Psoas muscle (tissue), 8 donors: ENCODE results near the gene RAB8A. TPM values are rescaled to one million over a fixed set of nuclear protein-coding genes. Genes with fewer than 3 reads are reported as not detected.
"Not testable (repeated sequence)": the region's sequence is repeated elsewhere in the genome, so short reads cannot be mapped to it uniquely, and the experiment has no call there.

Experiments used
- ATAC-seq, 4 donors: fragments of 200-7000 bp; cut with Tn5 transposase; one replicate each; pipeline ENCODE4 v1.9.1; 2020; ENCODE audit warnings: moderate library complexity in 3 of 4, mild to moderate bottlenecking in 2 of 4
- DNase-seq, 2 donors: peaks; one replicate each; pipeline ENCODE4 v3.0.0-alpha.2; 2020
- H3K27ac ChIP-seq: fragments of 200-600 bp; one replicate; pipeline ENCODE4 v1.8.0; 2022
- H3K27me3 ChIP-seq, 3 donors: fragments of 200-600 bp in 1 of 3; one replicate each; pipeline versions ENCODE4 v1.6.1 to v1.8.0; 2013 to 2022; ENCODE audit warnings: low read length in 2 of 3, mild to moderate bottlenecking in 2 of 3, moderate library complexity in 1 of 3; ENCODE audit not compliant: insufficient read depth in 3 of 3
- H3K36me3 ChIP-seq, 2 donors: fragments of 200-600 bp in 1 of 2; one replicate each; pipeline versions ENCODE4 v1.6.1 to v1.8.0; 2013 to 2022; ENCODE audit warnings: low read depth in 1 of 2, mild to moderate bottlenecking in 1 of 2, moderate library complexity in 1 of 2; ENCODE audit not compliant: insufficient read depth in 1 of 2
- H3K4me1 ChIP-seq: fragments of 200-600 bp; one replicate; pipeline ENCODE4 v1.8.0; 2022
- H3K4me3 ChIP-seq: fragments of 200-600 bp; one replicate; pipeline ENCODE4 v1.8.0; 2022; ENCODE audit warnings: mild to moderate bottlenecking
- H3K9me3 ChIP-seq: fragments of 200-600 bp; one replicate; pipeline ENCODE4 v1.8.0; 2022
- WGBS, 3 donors: extraction: QIAGEN DNeasy Blood & Tissue Kit; methylation state at CpG; one replicate each; pipeline versions ENCODE4 v1.1.6 to v1.1.7; 2013; 5-methylcytosine and 5-hydroxymethylcytosine counted together
- intact Hi-C, 2 donors: fragments of 100-400 bp; cut with DNase I; formaldehyde crosslinking; loops; one replicate each; pipeline versions ENCODE4 v1.11.0 to v1.14.2; 2022
- polyA plus RNA-seq, 3 donors: library from polyadenylated mRNA; stranded (reverse); fragments of 200-250 nt; gene quantifications; one replicate each; pipeline ENCODE4 v1.2.3, GENCODE V29; 2013
- total RNA-seq, 4 donors: library from RNA; stranded (reverse); fragmentation: NEBNext Ultra II Directional in 2 of 4; extraction: Animal tissue kit (Norgen Biotek cat#: 25700) in 2 of 4; gene quantifications; one replicate each; pipeline versions ENCODE4 v1.2.1 to v1.2.4, GENCODE V29; 2021 to 2023
- TF ChIP-seq, protein P1 (sequence below): fragments of 200-600 bp; IDR thresholded peaks from one replicate; pipeline ENCODE4 v1.8.0; 2022; ENCODE audit warnings: antibody characterized with exemption
- donor health status: healthy with polysubstance abuse.
- donor health status: DM: no; HTN: no; CAD: no; lungs with moderate emphysema.
- donor health status: Bipolar disorder and iron deficiency.
- donor health status: healthy.
- donor health status: DM: yes; HTN: yes; CAD: no.
- donor health status: DM: no; HTN: no; CAD: no.
- donor health status: DM: no; HTN: no; CAD: no.
- donor health status: DM: yes; HTN: yes; CAD: no.

Gene RAB8A
- total and polyA plus RNA-seq, 7 donors: 7.1 to 13.0 (median 8.4) TPM

- no peaks in the 10 kb centered on the region for H3K27me3 ChIP-seq
- peaks cover 5% of the 10 kb centered on the region for H3K4me1 ChIP-seq
- intact Hi-C loops: no loop called here
- H3K36me3 ChIP-seq: peaks cover 4 to 48% of the 10 kb centered on the region in 2 donors
- WGBS, 3 donors: 88 to 90% (median 89%) methylated on average over 11 of the region's 11 CpGs
- ATAC-seq (no peak), DNase-seq (peak in 1 of 2 donors; percentile 36)
- no peak overlapping the region for H3K4me3 ChIP-seq
- no peak overlapping the region for H3K27ac ChIP-seq
- TF ChIP-seq, protein P1, sequence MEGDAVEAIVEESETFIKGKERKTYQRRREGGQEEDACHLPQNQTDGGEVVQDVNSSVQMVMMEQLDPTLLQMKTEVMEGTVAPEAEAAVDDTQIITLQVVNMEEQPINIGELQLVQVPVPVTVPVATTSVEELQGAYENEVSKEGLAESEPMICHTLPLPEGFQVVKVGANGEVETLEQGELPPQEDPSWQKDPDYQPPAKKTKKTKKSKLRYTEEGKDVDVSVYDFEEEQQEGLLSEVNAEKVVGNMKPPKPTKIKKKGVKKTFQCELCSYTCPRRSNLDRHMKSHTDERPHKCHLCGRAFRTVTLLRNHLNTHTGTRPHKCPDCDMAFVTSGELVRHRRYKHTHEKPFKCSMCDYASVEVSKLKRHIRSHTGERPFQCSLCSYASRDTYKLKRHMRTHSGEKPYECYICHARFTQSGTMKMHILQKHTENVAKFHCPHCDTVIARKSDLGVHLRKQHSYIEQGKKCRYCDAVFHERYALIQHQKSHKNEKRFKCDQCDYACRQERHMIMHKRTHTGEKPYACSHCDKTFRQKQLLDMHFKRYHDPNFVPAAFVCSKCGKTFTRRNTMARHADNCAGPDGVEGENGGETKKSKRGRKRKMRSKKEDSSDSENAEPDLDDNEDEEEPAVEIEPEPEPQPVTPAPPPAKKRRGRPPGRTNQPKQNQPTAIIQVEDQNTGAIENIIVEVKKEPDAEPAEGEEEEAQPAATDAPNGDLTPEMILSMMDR: no peak
- H3K9me3 ChIP-seq: no peaks in the 10 kb centered on the region
Observed at GRCh38 chr19:16117594-16118033, 5.9 kb downstream of the RAB8A start.

DNA sequence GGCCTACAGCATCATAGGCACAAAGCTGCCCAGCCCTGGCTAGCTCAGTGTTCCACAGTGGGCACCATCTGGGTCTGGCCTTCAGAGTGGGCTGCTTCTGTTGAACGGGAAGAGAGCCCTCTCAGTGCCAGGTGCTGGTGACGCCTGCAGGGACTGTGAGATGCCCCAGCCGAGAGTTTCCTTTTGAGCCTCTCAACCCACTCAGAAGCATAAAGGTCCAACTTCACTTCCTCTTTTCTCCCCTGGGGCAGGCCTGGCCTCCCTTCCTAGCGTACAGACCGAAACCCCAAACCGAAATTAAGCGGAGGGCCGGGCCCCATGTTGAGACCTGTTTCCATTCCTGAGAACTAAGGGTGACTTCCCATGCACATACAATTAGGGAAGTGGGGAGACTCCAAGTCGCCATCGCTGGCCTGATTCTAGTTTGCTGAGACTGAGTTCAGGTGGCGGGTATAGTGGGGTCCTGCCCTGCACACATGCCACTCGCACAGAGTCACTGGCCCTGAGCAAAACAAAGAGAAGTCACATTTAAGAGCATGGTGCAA, 6.9 kb downstream of the RAB8A start:
- Histone ChIP-seq H3K36me3 (peaks cover 4 to 57% of the 10 kb centered on the region in 2 donors), H3K27me3 (no peaks in the 10 kb centered on the region), H3K27ac (no peak overlapping the region), H3K9me3 (no peaks in the 10 kb centered on the region), H3K4me3 (no peak overlapping the region), H3K4me1 (peaks cover 4% of the 10 kb centered on the region)
- TF ChIP-seq, protein P1: no peak
- DNase-seq (peak in 1 of 2 donors; percentile 52), ATAC-seq (no peak)
- WGBS, 3 donors: 82 to 84% (median 83%) methylated on average over 12 of the region's 12 CpGs
- intact Hi-C loops: no loop called here

DNA sequence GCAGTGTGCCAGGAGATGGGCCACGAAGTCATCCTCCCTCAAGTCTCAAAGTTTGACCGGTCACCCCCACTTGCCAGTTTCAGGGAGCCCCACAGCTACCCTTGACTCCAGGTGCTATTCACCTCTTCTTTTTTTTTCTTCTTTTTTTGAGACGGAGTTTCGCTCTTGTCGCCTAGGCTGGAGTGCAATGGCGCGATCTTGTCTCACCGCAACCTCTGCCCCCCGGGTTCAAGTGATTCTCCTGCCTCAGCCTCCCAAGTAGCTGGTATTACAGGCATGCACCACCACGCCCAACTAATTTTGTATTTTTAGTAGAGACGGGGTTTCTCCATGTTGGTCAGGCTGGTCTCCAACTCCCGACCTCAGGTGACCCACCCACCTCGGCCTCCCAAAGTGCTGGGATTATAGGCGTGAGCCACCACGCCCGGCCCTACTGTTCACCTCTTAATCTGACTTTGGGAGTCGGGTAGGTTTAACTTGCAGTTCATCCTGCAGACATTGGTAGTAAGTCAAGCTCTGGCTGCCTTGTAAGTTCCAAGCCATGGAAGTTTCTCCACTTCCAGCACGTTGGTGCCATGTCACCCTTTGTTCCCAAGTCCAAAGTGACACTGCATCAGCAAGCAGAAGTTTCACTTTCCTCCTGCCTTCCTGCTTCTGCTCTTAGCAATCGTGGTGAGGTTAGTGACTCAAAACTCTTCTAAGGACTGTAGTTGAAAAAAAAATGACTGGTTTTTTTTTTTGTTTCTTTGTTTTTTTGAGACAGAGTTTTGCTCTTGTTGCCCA, 7.6 kb downstream of the RAB8A start:
- DNase-seq: peak in 1 of 2 donors; percentile 15
- H3K4me1 ChIP-seq, ATAC-seq, H3K27me3 ChIP-seq, H3K9me3 ChIP-seq, H3K27ac ChIP-seq, H3K4me3 ChIP-seq, intact Hi-C loops: not testable (repeated sequence)
- peaks cover 4 to 64% of the 10 kb centered on the region in 2 donors for H3K36me3 ChIP-seq
- 86 to 89% (median 89%) methylated on average over 19 of the region's 19 CpGs for WGBS, 3 donors

DNA sequence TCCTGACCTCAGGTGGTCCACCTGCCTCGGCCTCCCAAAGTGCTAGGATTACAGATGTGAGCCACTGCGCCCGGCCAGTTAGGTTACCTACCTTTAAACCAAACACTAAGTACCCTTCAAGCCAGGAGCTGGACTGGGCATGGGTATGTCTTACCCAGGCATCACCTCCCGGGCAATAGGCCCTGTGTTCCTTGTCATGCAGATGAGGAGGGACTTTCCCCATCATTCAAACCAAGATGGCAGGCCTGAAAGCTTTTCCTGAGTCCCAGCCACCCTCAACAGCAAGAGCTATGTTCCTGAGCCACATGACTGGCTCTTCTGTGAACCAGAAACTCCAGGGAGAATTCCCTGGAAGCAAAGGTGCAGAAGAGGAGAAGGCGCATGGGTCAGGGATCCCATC, 9.5 kb downstream of the RAB8A start:
- TF ChIP-seq, protein P1: no peak
- no peak overlapping the region for H3K27ac ChIP-seq
- intact Hi-C loops: no loop called here
- no peaks in the 10 kb centered on the region for H3K9me3 ChIP-seq
- 80 to 94% (median 93%) methylated on average over 5 of the region's 5 CpGs for WGBS, 3 donors
- no peaks in the 10 kb centered on the region for H3K27me3 ChIP-seq
- DNase-seq: no peak
- ATAC-seq: no peak
- no peak overlapping the region for H3K4me3 ChIP-seq
- peaks cover 4 to 83% of the 10 kb centered on the region in 2 donors for H3K36me3 ChIP-seq
- H3K4me1 ChIP-seq: peaks cover 4% of the 10 kb centered on the region

DNA sequence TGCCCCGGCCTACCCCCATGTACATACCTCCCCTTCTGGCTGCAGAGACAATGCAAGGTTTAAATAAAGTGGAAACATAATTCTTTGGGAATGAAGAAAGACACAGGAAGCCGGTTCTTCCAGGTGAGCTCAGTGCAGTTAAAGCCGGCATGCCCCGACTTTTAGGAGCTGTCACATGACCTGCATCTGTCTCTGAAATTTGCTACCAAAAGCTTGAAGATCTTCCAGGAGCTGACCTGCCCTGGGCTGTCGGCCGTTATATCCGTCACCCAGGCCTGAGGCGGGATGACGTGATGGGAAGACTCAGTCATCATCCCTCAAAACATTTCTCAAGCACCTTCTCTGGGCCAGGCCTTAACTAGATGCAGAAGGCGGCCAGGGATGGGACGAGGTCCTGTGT, 10.3 kb downstream of the RAB8A start:
- no peak overlapping the region for H3K4me3 ChIP-seq
- intact Hi-C loops: no loop called here
- 93 to 95% (median 93%) methylated on average over 11 of the region's 11 CpGs for WGBS, 3 donors
- no peaks in the 10 kb centered on the region for H3K27me3 ChIP-seq
- no peaks in the 10 kb centered on the region for H3K4me1 ChIP-seq
- TF ChIP-seq, protein P1: no peak
- DNase-seq: peak in 1 of 2 donors; percentile 6
- no peak overlapping the region for H3K27ac ChIP-seq
- no peak for ATAC-seq
- H3K36me3 ChIP-seq: peaks cover 5 to 91% of the 10 kb centered on the region in 2 donors
- H3K9me3 ChIP-seq: no peaks in the 10 kb centered on the region
